Mammary epithelial cell (primary cell): ENCODE measurements around the gene MCM9.

Experiments used
- CTCF ChIP-seq, 2 donors: IDR thresholded peaks in 1 of 2; conservative IDR thresholded peaks in 1 of 2; 2 replicates each; pipeline ENCODE4 v1.5.1; 2011 to 2012; ENCODE audit warnings: inconsistent platforms in 2 of 2, low read length in 2 of 2, mild to moderate bottlenecking in 2 of 2, control low read depth in 1 of 2, low read depth in 1 of 2; ENCODE audit not compliant: insufficient read depth in 1 of 2; ENCODE audit errors: extremely low read depth in 1 of 2
- EZH2 ChIP-seq: IDR thresholded peaks from 2 replicates; pipeline ENCODE4 v1.6.1; 2012; ENCODE audit warnings: low read length, inconsistent platforms, borderline replicate concordance

GRCh38 chr6:118917546-118918328 lies 17.2 kb downstream of the MCM9 start:
- TF ChIP-seq CTCF (conservative IDR thresholded peaks at IDR 0.05 in 1 of 2, IDR thresholded peaks at IDR 0.05 in 1 of 2; ENCODE audit: extremely low read depth in 1 of 2, insufficient read depth in 1 of 2, low read depth in 1 of 2, low read length in 2 of 2), result no peak
- no peak for TF ChIP-seq EZH2
